IMR-90 (cell line): ENCODE measurements around the gene SLC2A2. TPM values are rescaled to one million over a fixed set of nuclear protein-coding genes. Genes with fewer than 3 reads are reported as not detected.

Source experiments
- ATAC-seq: fragments of 200-7000 bp; cut with Tn5 transposase; 2 replicates; pipeline ENCODE4 v1.9.1; 2020; ENCODE audit warnings: low read depth, mild to moderate bottlenecking, moderate library complexity
- BruUV-seq: library from RNA; stranded (reverse); fragments of 400-500 nt; replicated peaks from 2 replicates; lab custom pipeline; 2021; lab: Mats Ljungman, UMichigan
- CTCF ChIA-PET: fragments of 300-600 bp; formaldehyde crosslinking; extraction: SDS; loops from one replicate; lab custom pipeline; 2021; ENCODE audit warnings: antibody characterized with exemption; lab: Yijun Ruan, JAX
- POLR2A ChIA-PET: fragments of 300-600 bp; sonication (Branson Sonifier 250); formaldehyde crosslinking; loops from one replicate; lab custom pipeline; 2022; ENCODE audit warnings: antibody characterized with exemption; ENCODE audit not compliant: unreplicated experiment; lab: Charles Lee
- DNase-seq: peaks from one replicate; pipeline ENCODE4 v3.0.0; 2013
- H2AFZ ChIP-seq: replicated peaks from 2 replicates; pipeline ENCODE3; 2013; ENCODE audit warnings: low read length, mild to moderate bottlenecking; ENCODE audit not compliant: poor library complexity
- H2AK5ac ChIP-seq: 2 replicates; pipeline ENCODE4 v1.6.1; 2013; ENCODE audit warnings: low read depth, low read length, inconsistent platforms
- H2AK9ac ChIP-seq: replicated peaks from 2 replicates; pipeline ENCODE3; 2013; ENCODE audit warnings: mild to moderate bottlenecking, low read depth, low read length, moderate library complexity; ENCODE audit not compliant: poor library complexity
- H2BK120ac ChIP-seq: 2 replicates; pipeline ENCODE4 v1.6.1; 2013; ENCODE audit warnings: low read depth, low read length, inconsistent platforms
- H2BK15ac ChIP-seq: 3 replicates; pipeline ENCODE4 v1.6.1; 2013; ENCODE audit warnings: low read depth, low read length, inconsistent platforms
- H2BK20ac ChIP-seq: 2 replicates; pipeline ENCODE4 v1.6.1; 2013; ENCODE audit warnings: low read depth, mild to moderate bottlenecking, inconsistent platforms, low read length, moderate library complexity
- H2BK5ac ChIP-seq: 2 replicates; pipeline ENCODE4 v1.6.1; 2013; ENCODE audit warnings: mild to moderate bottlenecking, low read depth, low read length, inconsistent platforms; ENCODE audit not compliant: poor library complexity, severe bottlenecking
- H3K14ac ChIP-seq: replicated peaks from 2 replicates; pipeline ENCODE4 v1.6.1; 2013; ENCODE audit warnings: low read depth, low read length, inconsistent platforms
- H3K18ac ChIP-seq: 2 replicates; pipeline ENCODE4 v1.6.1; 2013; ENCODE audit warnings: low read depth, low read length, control low read depth
- H3K23ac ChIP-seq: 2 replicates; pipeline ENCODE4 v1.6.1; 2013; ENCODE audit warnings: low read depth, low read length, inconsistent platforms
- H3K27ac ChIP-seq: 2 replicates; pipeline ENCODE4 v1.5.1; 2013; ENCODE audit warnings: mild to moderate bottlenecking, control low read depth, low read length; ENCODE audit not compliant: insufficient read depth
- H3K27me3 ChIP-seq: 2 replicates; pipeline ENCODE4 v1.6.1; 2013; ENCODE audit warnings: low read length; ENCODE audit not compliant: control insufficient read depth, insufficient read depth
- H3K36me3 ChIP-seq: 2 replicates; pipeline ENCODE4 v1.6.1; 2013; ENCODE audit warnings: low read length, mixed read lengths; ENCODE audit not compliant: control insufficient read depth, insufficient read depth
- H3K4ac ChIP-seq: 2 replicates; pipeline ENCODE4 v1.6.1; 2013; ENCODE audit warnings: low read depth, low read length, inconsistent platforms
- H3K4me1 ChIP-seq: 2 replicates; pipeline ENCODE4 v1.6.1; 2013; ENCODE audit warnings: low read length, mixed read lengths; ENCODE audit not compliant: control insufficient read depth, insufficient read depth
- H3K4me2 ChIP-seq: 2 replicates; pipeline ENCODE4 v1.6.1; 2013; ENCODE audit warnings: low read depth, mild to moderate bottlenecking, control low read depth, low read length, moderate library complexity
- H3K4me3 ChIP-seq: 2 replicates; pipeline ENCODE4 v1.5.1; 2013; ENCODE audit warnings: low read depth, mild to moderate bottlenecking, control low read depth, low read length, moderate library complexity; ENCODE audit not compliant: insufficient read depth
- H3K56ac ChIP-seq: 2 replicates; pipeline ENCODE4 v1.6.1; 2013; ENCODE audit warnings: low read length, inconsistent platforms; ENCODE audit not compliant: insufficient read depth; ENCODE audit errors: extremely low read depth
- H3K79me1 ChIP-seq, 2 experiments: 2 replicates each; pipeline ENCODE4 v1.6.1; 2013; ENCODE audit warnings: low read length in 2 of 2, inconsistent platforms in 1 of 2, low read depth in 1 of 2
- H3K9ac ChIP-seq: 2 replicates; pipeline ENCODE4 v1.6.1; 2013; ENCODE audit warnings: low read depth, low read length, control low read depth
- H3K9me1 ChIP-seq: 2 replicates; pipeline ENCODE4 v1.6.1; 2013; ENCODE audit warnings: low read length, inconsistent platforms; ENCODE audit not compliant: insufficient read depth
- H3K9me3 ChIP-seq: 2 replicates; pipeline ENCODE4 v1.6.1; 2013; ENCODE audit warnings: low read length; ENCODE audit not compliant: control insufficient read depth, insufficient read depth
- H4K20me1 ChIP-seq: 2 replicates; pipeline ENCODE4 v1.6.1; 2013; ENCODE audit warnings: low read length, inconsistent platforms; ENCODE audit not compliant: insufficient read depth
- H4K5ac ChIP-seq: 2 replicates; pipeline ENCODE4 v1.6.1; 2013; ENCODE audit warnings: mild to moderate bottlenecking, low read depth, low read length, control low read depth
- H4K8ac ChIP-seq, 2 experiments: 2 replicates each; pipeline ENCODE4 v1.6.1; 2013; ENCODE audit warnings: low read depth in 2 of 2, low read length in 2 of 2, control low read depth in 1 of 2, inconsistent platforms in 1 of 2
- H4K91ac ChIP-seq: 2 replicates; pipeline ENCODE4 v1.6.1; 2013; ENCODE audit warnings: low read depth, low read length, inconsistent platforms; ENCODE audit not compliant: insufficient read depth
- CEBPB ChIP-seq: IDR thresholded peaks from 2 replicates; pipeline ENCODE4 v1.6.1; 2012; ENCODE audit warnings: low read depth, low read length, improper control_type of control experiment
- RCOR1 ChIP-seq: IDR thresholded peaks from 2 replicates; pipeline ENCODE4 v1.6.1; 2012; ENCODE audit warnings: mild to moderate bottlenecking, low read length, improper control_type of control experiment; ENCODE audit not compliant: insufficient replicate concordance
- WGBS, 2 experiments: methylation state at CpG; one replicate each; pipeline versions ENCODE4 v1.1.5 to v1.1.7; 2013; ENCODE audit warnings: missing lambda C conversion rate in 2 of 2; ENCODE audit not compliant: insufficient read length in 1 of 2; ENCODE audit errors: extremely low coverage in 2 of 2; 5-methylcytosine and 5-hydroxymethylcytosine counted together
- dilution Hi-C: fragments of 300-500 bp; cut with HindIII; formaldehyde crosslinking; loops from one replicate; pipeline ENCODE4 v1.14.3; 2018; ENCODE audit warnings: low sequenced_read_pairs; ENCODE audit not compliant: unreplicated experiment
- in situ Hi-C: fragments of 300-500 bp; cut with MboI; formaldehyde crosslinking; loops from 3 replicates; pipeline ENCODE4 v1.14.3; 2019; ENCODE audit warnings: low sequenced_read_pairs, inconsistent platforms, mixed read lengths
- intact Hi-C: fragments of 100-400 bp; cut with micrococcal nuclease; formaldehyde crosslinking; loops from 2 replicates; pipeline ENCODE4 v1.10.0; 2022
- polyA plus RNA-seq, 3 experiments: library from polyadenylated mRNA; depleted of rRNA; stranded (reverse); fragments of >200 nt; gene quantifications; 2 replicates each; pipeline ENCODE4 v1.2.3, GENCODE V29; 2012; ENCODE audit warnings: low replicate concordance in 1 of 3
- total RNA-seq: library from RNA; depleted of rRNA; stranded (reverse); fragments of >200 nt; gene quantifications from 2 replicates; pipeline ENCODE4 v1.2.3, GENCODE V29; 2012

The SLC2A2 gene
- total and polyA plus RNA-seq, 2 of the 4 experiments (the other 2 are of a cell fraction), result not detected

DNA sequence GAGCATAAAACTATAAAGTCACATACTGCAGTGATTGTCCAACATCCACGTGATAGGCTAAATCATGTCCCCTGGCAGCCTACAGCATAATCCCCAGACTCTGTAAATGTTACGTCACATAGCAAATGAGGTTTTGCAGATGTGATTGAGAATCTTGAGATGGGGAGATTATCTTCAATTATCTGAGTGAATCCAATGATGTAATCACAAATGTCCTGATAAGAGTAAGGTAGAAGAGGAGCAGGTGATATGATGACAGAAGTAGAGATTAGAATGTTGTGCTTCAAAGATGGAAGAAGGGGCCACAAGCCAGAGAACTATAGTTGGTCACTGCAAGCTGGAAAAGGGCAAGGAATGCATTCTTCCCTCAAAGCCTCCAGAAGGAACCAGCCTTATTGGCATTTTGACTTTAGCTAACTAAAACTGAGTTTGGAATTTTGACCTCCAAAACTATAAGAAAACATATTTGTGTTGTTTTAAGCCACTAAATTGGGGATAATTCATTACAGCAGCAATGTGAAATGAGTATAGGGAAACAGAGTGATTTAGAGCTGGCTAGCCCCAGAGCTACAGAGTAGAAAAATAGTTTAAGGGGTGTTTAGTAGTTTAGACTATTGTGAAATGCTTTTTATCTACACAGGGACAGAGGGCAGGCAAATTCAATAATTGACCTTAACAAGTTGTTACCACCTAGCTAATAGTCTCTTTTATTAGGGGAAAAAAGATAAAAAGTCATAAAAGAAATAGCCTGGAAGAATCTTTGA lies 15.2 kb downstream of the SLC2A2 start:
- Histone ChIP-seq H3K4ac (no peak overlapping the region), H3K9ac (no peak overlapping the region), H2AK5ac (no peak overlapping the region), H3K23ac (no peak overlapping the region), H3K36me3 (no peaks in the 10 kb centered on the region), H3K9me1 (no peaks in the 10 kb centered on the region), H3K9me3 (no peaks in the 10 kb centered on the region), H3K18ac (no peak overlapping the region), H3K27me3 (no peaks in the 10 kb centered on the region), H2BK20ac (no peak overlapping the region), H3K4me3 (no peak overlapping the region), H2BK5ac (no peak overlapping the region), H3K14ac (no peak overlapping the region), H2BK120ac (no peak overlapping the region), H3K56ac (no peak overlapping the region), H4K8ac (no peak overlapping the region), H3K4me2 (no peak overlapping the region), H2AK9ac (no peak overlapping the region), H4K20me1 (no peaks in the 10 kb centered on the region), H2AFZ (no peak overlapping the region), H4K5ac (no peak overlapping the region), H2BK15ac (no peak overlapping the region), H3K79me1 (no peaks in the 10 kb centered on the region), H3K27ac (no peak overlapping the region), H3K4me1 (no peaks in the 10 kb centered on the region), H4K91ac (no peak overlapping the region)
- CTCF ChIA-PET, result interaction anchor here (0.7 to 0.9 kb wide), 2 partner anchors 12 to 21 kb away, joined by 3 read pairs; no protein-coding TSS in a partner anchor
- WGBS, 2 experiments, result no CpG with 5 or more reads among the region's 2 CpGs
- DNase-seq (no peak), ATAC-seq (no peak)
- dilution Hi-C loops (no loop called here), in situ Hi-C loops (no loop called here), intact Hi-C loops (no loop called here)
- no TSS peak for BruUV-seq
- no peak for TF ChIP-seq RCOR1
- peak; percentile 39; the same call in 1 of the 2 replicates for TF ChIP-seq CEBPB
- POLR2A ChIA-PET, result interaction anchor here (0.7 kb wide), 1 partner anchor 798 kb away, joined by 3 read pairs; no protein-coding TSS in a partner anchor
